Activated CD4-positive, alpha-beta memory T cell treated with anti-CD3 and anti-CD28 coated beads, Interleukin-2, amount 10 ng/mL, durations not matched to agents 7 days and 5 days (primary cell): ENCODE results near the gene GAS7. TPM values are rescaled to one million over a fixed set of nuclear protein-coding genes. Genes with fewer than 3 reads are reported as not detected.

Source experiments
- CTCF ChIA-PET: fragments of 350-600 bp; sonication (Branson Sonifier 250); formaldehyde crosslinking; loops from one replicate; lab custom pipeline; 2021; ENCODE audit warnings: antibody characterized with exemption, inconsistent platforms; lab: Charles Lee
- POLR2A ChIA-PET: fragments of 350-600 bp; sonication (Branson Sonifier 250); formaldehyde crosslinking; loops from one replicate; lab custom pipeline; 2021; ENCODE audit warnings: antibody characterized with exemption; lab: Charles Lee
- DNase-seq: peaks from one replicate; pipeline ENCODE4 v3.0.0-alpha.2; 2020
- H3K27ac Mint-ChIP-seq: one replicate; pipeline ENCODE4 v1.8.0; 2021; ENCODE audit warnings: mild to moderate bottlenecking, mixed read lengths
- H3K27me3 Mint-ChIP-seq: one replicate; pipeline ENCODE4 v1.8.0; 2021; ENCODE audit warnings: mixed read lengths
- H3K36me3 Mint-ChIP-seq: one replicate; pipeline ENCODE4 v1.8.0; 2021; ENCODE audit warnings: low read depth, mixed read lengths
- H3K4me1 Mint-ChIP-seq: one replicate; pipeline ENCODE4 v1.8.0; 2021; ENCODE audit warnings: mixed read lengths
- H3K4me3 Mint-ChIP-seq: one replicate; pipeline ENCODE4 v1.8.0; 2021; ENCODE audit warnings: mild to moderate bottlenecking, mixed read lengths
- H3K9me3 Mint-ChIP-seq: one replicate; pipeline ENCODE4 v1.8.0; 2021; ENCODE audit warnings: mixed read lengths
- total RNA-seq, 2 experiments: library from RNA; stranded (reverse); gene quantifications; one replicate each; pipeline ENCODE4 v1.2.3, GENCODE V29; 2021

The GAS7 gene
- total RNA-seq, 2 experiments from 2014 or later = 0.23 to 0.35 TPM

DNA sequence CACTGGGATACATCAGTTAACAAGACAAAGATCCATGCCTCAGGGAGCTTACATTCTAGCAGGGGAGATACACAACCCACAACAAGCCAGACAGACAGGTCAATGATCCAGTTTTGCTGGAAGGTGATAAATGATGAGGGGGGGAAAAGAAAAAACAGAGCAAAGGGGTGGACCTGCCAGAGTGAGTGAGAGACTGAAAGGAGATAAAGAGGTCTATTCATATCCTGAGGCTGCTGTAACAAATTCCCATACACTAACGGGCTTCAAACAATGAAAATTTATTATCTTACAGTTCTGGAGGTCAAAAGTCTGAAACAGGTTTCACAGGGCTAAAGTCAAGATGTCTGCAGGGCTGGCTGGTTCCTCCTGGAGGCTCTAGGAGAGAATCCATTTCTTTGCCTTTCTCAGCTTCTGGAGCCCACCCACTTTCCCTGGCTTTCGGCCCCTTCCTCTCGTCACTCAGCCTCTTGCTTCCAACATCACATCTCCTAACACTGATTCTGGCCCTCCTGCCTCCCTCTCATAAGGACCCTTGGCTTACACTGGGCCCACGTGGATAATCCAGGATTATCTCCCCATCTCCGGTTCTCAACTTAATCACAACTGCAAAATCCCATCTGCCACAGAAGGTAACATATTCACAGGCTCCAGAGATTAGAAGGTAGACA is 81.5 kb downstream of the GAS7 start:
- H3K27me3 Mint-ChIP-seq = peaks cover 6% of the 10 kb centered on the region
- H3K9me3 Mint-ChIP-seq = no peaks in the 10 kb centered on the region
- ChIA-PET POLR2A (interaction anchor here (1.1 kb wide), 1 partner anchor 19 kb away, joined by 3 read pairs; no protein-coding TSS in a partner anchor), CTCF (no interaction called here)
- peaks cover 2% of the 10 kb centered on the region for H3K36me3 Mint-ChIP-seq
- H3K4me3 Mint-ChIP-seq = no peak overlapping the region
- DNase-seq = no peak
- H3K4me1 Mint-ChIP-seq = peaks cover 60% of the 10 kb centered on the region
- H3K27ac Mint-ChIP-seq = no peak overlapping the region

DNA sequence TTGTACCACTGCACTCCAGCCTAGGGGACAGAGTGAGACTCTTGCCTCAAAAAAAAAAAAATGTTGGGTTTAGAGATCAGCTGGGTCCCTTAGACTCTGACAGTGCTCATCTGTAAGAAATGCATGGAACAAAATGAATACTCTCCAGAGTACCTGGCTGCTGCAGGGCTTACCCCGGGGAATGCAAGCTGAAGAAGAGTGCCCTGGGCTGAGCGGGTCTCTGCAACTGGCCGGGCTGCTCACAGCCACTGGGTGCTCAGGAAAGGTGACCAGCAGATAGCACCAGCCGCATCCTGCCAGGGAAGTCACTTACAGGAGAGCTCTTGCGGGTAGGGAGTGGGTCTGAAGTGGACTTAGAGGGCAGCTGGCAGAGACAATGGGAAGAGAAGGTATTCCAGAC is 82.1 kb downstream of the GAS7 start:
- Mint-ChIP-seq H3K4me1 (peaks cover 54% of the 10 kb centered on the region), H3K27ac (no peak overlapping the region), H3K4me3 (no peak overlapping the region), H3K27me3 (peaks cover 6% of the 10 kb centered on the region), H3K36me3 (no peaks in the 10 kb centered on the region), H3K9me3 (no peaks in the 10 kb centered on the region)
- ChIA-PET CTCF (no interaction called here), POLR2A (interaction anchor here (1.1 kb wide), 1 partner anchor 20 kb away, joined by 3 read pairs; no protein-coding TSS in a partner anchor)
- DNase-seq = no peak

DNA sequence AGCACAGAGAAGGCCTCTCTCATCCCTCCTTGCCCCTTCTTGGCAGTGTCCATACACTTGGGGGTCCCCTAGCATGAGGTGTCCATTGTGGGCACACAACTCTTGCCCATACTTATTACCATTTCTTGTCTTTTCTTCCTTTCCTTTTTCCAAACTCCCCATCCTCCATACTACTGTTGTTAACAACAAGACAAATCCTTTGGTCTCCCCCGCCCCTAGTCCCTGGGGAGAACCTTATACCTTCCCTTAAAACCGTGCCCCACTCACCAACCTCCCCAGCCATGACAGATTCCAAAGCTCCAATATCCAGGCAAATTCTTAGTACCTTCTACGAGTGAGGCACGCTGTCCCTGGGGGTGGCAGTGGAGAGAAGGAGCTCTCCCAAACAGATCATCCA is 82.9 kb downstream of the GAS7 start:
- Mint-ChIP-seq H3K36me3 (no peaks in the 10 kb centered on the region), H3K9me3 (no peaks in the 10 kb centered on the region), H3K27me3 (peaks cover 6% of the 10 kb centered on the region), H3K4me3 (no peak overlapping the region), H3K27ac (peak overlapping the region; percentile 23), H3K4me1 (peaks cover 49% of the 10 kb centered on the region)
- ChIA-PET CTCF (no interaction called here), POLR2A (interaction anchor here (1.1 kb wide), 1 partner anchor 20 kb away, joined by 3 read pairs; no protein-coding TSS in a partner anchor)
- DNase-seq = no peak

DNA sequence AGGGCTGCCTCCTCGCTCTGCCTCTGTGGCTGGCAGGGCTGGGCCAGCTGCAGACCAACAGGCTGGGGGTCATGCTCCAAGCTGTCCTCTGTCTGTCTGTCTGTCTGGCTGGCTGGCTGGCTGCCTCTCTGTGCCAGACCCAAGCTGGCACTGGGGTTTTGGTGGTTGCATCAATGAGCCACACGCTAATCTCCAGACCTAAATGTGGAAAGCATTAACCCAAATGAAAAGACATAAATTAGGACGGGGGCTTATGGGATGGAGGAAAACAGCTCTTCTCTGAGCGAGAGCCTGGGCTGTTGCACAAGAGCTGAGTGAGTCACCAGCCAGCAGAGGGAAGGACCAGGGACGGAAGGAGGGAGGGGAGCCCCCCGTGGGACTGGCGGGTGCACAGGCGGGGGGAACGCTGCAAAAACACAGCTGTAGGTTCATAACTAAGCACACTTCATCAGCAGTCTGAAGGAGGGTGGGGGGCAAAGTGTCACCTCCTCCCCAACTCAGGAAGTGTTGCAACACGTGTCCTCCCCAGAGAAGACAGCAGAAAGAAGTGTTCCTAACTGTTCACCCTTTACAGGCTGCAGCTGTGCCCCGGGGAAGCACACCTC is 83.4 kb downstream of the GAS7 start:
- Mint-ChIP-seq H3K4me1 (peaks cover 44% of the 10 kb centered on the region), H3K4me3 (no peak overlapping the region), H3K36me3 (no peaks in the 10 kb centered on the region), H3K9me3 (peaks cover 2% of the 10 kb centered on the region), H3K27ac (peak overlapping the region; percentile 23), H3K27me3 (peaks cover 6% of the 10 kb centered on the region)
- ChIA-PET CTCF (no interaction called here), POLR2A (no interaction called here)
- peak; percentile 42 for DNase-seq

DNA sequence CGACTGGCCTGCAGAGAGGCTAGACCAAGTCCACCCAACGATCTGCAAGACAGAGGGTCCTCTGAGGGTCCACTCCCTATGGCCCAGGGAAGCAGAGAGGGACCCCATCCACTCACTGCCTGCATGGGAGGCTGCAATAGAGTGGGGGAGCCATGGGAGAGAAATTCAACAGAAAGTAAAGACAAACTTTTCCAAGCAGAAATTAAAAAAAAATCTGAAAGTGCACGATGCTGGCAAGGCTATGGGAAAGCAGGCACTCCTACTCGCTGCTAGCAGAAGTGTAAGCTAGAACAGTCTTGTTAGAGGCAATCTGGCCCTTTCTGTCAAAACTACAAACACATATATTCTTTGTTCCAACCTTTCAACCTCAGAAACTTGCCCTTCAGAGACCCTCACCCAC is 85.4 kb downstream of the GAS7 start:
- no peak for DNase-seq
- CTCF ChIA-PET = no interaction called here
- Mint-ChIP-seq H3K9me3 (peaks cover 3% of the 10 kb centered on the region), H3K27ac (no peak overlapping the region), H3K27me3 (peaks cover 6% of the 10 kb centered on the region), H3K4me1 (peaks cover 29% of the 10 kb centered on the region), H3K36me3 (no peaks in the 10 kb centered on the region), H3K4me3 (no peak overlapping the region)
- POLR2A ChIA-PET = no interaction called here

DNA sequence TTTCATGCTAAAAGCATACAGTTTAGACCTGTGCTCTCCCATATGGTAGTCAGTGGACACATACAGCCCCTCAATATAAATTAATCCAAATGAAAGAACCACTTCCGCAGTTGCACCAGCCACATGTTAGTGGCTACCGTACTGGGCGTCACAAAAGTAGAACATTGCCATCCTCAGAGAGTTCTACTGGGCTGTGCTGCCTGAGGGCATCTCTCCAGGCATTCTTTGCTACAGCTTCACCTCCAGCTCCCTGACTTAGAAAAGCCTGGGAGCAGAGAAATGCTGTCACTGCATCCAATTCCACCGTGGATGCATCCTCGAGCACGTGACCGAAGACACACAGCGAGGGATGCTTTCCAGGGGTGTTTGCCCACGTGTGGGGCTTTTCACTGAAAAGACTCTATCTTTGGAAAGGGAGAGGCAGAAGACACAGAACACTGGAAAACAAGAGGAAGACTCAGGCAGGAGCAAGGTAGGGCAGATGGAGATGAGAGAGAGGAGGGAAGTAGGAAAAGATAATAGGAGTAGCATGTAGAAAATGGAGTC is 86.4 kb downstream of the GAS7 start:
- H3K9me3 Mint-ChIP-seq = peaks cover 3% of the 10 kb centered on the region
- no peak overlapping the region for H3K27ac Mint-ChIP-seq
- ChIA-PET POLR2A (no interaction called here), CTCF (no interaction called here)
- no peaks in the 10 kb centered on the region for H3K36me3 Mint-ChIP-seq
- H3K4me1 Mint-ChIP-seq = peaks cover 21% of the 10 kb centered on the region
- no peak overlapping the region for H3K4me3 Mint-ChIP-seq
- DNase-seq = no peak
- peaks cover 6% of the 10 kb centered on the region for H3K27me3 Mint-ChIP-seq

DNA sequence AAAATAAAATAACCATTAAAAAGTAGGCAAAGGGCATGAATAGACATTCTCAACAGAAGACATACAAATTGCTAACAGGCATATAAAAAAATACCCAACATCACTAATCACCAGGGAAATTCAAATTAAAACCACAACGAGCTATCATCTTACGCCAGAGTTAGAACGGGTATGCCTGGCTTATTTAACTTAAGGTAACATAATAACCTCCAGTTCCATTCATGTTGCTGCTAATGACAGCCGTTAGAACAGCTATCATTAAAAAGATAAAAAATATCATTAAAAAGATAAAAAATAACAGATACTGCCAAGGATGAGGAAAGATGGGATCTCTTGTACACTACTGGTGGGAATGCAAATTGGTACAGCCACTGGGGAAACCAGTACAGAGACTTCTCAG is 89.3 kb downstream of the GAS7 start:
- POLR2A ChIA-PET = no interaction called here

DNA sequence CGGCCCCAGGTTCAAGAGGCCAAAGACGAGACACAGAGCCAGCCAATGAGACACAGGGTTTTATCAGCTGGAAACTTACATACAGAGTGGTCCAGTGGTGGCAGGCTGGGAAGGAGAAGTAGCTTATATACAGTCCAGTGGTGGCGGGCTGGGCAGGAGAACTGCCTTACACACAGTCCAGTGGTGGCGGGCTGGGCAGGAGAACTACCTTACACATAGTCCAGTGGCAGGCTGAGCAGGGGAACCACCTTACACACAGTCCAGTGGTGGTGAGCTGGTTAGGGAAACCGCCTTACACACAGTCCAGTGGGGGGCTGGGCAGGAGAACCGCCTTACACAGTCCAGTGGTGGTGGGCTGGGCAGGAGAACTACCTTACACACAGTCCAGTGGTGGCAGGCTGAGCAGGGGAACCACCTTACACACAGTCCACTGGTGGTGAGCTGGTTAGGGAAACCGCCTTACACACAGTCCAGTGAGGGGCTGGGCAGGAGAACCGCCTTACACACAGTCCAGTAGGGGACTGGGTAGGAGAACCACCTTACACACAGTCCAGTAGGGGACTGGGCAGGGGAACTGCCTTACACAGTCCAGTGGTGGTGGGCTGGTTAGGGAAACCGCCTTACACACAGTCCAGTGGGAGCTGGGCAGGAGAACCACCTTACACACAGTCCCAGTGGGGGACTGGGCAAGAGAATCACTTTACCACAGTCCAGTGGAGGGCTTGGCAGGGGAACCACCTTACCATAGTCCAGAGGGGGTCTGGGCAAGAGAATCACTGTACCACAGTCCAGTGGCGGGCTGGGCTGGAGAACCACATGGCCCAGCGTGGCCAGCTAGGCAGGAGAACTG is 90.9 kb downstream of the GAS7 start:
- Mint-ChIP-seq H3K9me3 (peaks cover 3% of the 10 kb centered on the region), H3K4me1 (no peaks in the 10 kb centered on the region), H3K4me3 (no peak overlapping the region), H3K36me3 (no peaks in the 10 kb centered on the region), H3K27ac (no peak overlapping the region), H3K27me3 (no peaks in the 10 kb centered on the region)
- CTCF ChIA-PET = no interaction called here
- DNase-seq = no peak
- POLR2A ChIA-PET = no interaction called here

More for the DNA sequence above, 89.3 kb downstream of the GAS7 start:
- Mint-ChIP-seq H3K27me3 (no peaks in the 10 kb centered on the region), H3K4me1 (peaks cover under 1% of the 10 kb centered on the region), H3K4me3 (no peak overlapping the region), H3K27ac (no peak overlapping the region), H3K9me3 (peaks cover 3% of the 10 kb centered on the region), H3K36me3 (no peaks in the 10 kb centered on the region)
- CTCF ChIA-PET = no interaction called here
- no peak for DNase-seq

DNA sequence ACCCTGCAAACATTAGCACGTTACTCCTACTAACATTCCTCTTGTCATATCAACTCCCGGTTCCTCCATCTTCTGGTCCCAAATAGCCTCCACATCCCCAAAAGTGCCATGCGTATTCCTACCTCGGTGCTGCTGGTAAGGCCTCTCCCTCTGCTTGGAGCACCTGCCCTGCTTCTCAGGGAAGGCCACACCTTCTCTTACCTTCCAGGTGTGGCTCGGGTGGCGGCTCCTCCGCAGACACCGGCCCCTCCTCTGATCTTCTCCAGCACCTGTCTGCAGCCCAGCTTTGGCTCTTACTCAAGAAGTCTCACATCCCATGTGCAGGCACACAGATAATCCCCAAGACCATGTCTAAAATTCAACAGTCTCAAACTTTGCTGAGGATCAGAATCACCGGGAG is 92.3 kb downstream of the GAS7 start:
- H3K27me3 Mint-ChIP-seq = no peaks in the 10 kb centered on the region
- peaks cover 3% of the 10 kb centered on the region for H3K9me3 Mint-ChIP-seq
- no peak overlapping the region for H3K27ac Mint-ChIP-seq
- no peak for DNase-seq
- no peaks in the 10 kb centered on the region for H3K4me1 Mint-ChIP-seq
- no peak overlapping the region for H3K4me3 Mint-ChIP-seq
- ChIA-PET CTCF (no interaction called here), POLR2A (no interaction called here)
- H3K36me3 Mint-ChIP-seq = no peaks in the 10 kb centered on the region

DNA sequence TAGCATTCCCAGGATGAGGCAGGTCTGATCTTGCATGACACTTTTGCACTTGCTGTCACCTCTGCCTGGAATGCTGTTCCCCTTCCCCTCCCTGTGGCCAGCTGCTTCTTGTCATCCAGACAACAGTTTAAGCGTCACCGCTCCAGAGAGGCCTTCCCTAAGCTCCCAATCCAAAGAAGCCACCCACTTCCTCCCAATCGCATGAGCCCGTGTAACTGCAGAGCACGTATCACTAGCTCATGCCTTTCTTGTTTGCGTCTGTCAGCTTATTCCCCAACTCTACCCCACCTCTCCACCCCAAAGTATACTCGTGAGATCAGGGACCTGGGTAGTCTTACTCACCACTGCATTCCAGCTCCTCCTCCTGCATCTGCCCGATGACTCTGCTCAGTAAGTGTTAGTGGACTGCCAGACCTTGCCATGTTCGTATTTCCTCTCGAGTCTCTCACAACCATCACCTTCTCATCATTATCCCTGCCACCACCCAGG is 92.8 kb downstream of the GAS7 start:
- no peaks in the 10 kb centered on the region for H3K36me3 Mint-ChIP-seq
- H3K27me3 Mint-ChIP-seq = no peaks in the 10 kb centered on the region
- H3K9me3 Mint-ChIP-seq = peaks cover 3% of the 10 kb centered on the region
- ChIA-PET POLR2A (no interaction called here), CTCF (no interaction called here)
- no peak overlapping the region for H3K27ac Mint-ChIP-seq
- no peak for DNase-seq
- H3K4me1 Mint-ChIP-seq = no peaks in the 10 kb centered on the region
- H3K4me3 Mint-ChIP-seq = no peak overlapping the region

DNA sequence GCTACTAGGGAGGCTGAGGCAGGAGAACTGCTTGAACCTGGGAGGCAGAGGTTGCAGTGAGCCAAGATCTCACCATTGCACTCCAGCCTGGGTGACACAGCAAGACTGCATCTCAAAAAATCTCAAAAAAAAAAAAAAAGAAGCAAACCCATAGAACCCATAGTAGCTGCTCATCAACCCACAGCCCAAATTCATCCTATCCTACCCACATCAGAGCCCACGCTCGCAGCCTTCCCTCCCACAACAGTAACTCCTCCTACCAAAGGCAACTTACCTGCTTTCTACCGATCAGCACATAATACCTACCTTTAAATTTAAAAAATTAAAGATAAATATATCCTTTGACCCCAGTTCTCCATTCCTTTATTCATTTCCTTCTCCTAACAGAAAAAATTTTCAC is 94.7 kb downstream of the GAS7 start:
- Mint-ChIP-seq H3K4me1 (no peaks in the 10 kb centered on the region), H3K4me3 (no peak overlapping the region), H3K27ac (no peak overlapping the region), H3K9me3 (no peaks in the 10 kb centered on the region), H3K36me3 (no peaks in the 10 kb centered on the region), H3K27me3 (no peaks in the 10 kb centered on the region)
- ChIA-PET POLR2A (no interaction called here), CTCF (no interaction called here)
- no peak for DNase-seq

DNA sequence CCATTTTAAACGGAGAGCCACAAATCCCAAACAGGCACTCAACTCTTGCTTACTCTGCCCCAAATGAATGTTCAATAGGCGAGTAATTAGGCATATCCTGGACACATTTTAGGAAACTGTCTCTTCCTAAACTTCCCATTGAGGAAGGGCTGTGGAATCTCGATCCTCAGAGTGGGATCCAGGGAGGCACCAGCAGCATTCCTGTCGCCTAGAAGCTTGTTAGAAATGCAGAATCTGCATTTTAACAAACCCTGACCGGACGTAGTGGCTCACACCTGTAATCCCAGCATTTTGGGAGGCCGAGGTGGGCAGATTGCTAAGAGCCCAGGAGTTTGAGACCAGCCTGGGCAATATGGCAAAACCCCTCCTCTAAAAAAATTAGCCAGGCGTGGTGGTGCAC is 95.6 kb downstream of the GAS7 start:
- Mint-ChIP-seq H3K4me1 (no peaks in the 10 kb centered on the region), H3K27ac (no peak overlapping the region), H3K9me3 (no peaks in the 10 kb centered on the region), H3K27me3 (no peaks in the 10 kb centered on the region), H3K36me3 (no peaks in the 10 kb centered on the region), H3K4me3 (no peak overlapping the region)
- CTCF ChIA-PET = no interaction called here
- no peak for DNase-seq
- POLR2A ChIA-PET = no interaction called here

DNA sequence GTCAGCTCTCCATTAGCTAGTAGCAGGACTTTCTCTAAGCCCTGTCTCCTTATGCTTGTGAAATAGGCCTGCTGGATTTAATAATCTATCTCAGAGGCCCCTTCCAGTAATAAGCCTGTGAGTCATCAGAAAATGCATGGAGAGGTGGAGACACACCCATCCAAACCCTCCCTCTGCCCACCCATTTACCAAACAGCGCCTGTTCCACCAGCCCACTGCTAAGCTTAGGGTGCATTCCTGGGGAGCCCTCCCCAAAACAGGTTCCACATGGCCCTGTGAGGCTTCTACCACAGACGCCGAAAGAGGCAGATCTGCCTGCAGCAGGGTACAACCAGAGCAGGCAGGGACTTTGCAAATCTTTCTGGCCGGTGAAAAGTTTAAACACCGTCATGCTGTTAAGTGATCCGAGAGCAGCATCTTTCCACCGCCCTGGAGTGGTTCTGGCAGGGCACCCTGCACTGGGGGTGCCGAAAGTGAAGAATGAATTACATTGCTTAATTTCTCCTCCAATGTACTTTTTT is 99.3 kb downstream of the GAS7 start:
- no peak for DNase-seq
- Mint-ChIP-seq H3K27ac (no peak overlapping the region), H3K36me3 (no peaks in the 10 kb centered on the region), H3K9me3 (no peaks in the 10 kb centered on the region), H3K4me1 (no peaks in the 10 kb centered on the region), H3K4me3 (no peak overlapping the region), H3K27me3 (no peaks in the 10 kb centered on the region)
- CTCF ChIA-PET = no interaction called here
- POLR2A ChIA-PET = no interaction called here
